ENCODE measurements around the gene MMD2.

DNA sequence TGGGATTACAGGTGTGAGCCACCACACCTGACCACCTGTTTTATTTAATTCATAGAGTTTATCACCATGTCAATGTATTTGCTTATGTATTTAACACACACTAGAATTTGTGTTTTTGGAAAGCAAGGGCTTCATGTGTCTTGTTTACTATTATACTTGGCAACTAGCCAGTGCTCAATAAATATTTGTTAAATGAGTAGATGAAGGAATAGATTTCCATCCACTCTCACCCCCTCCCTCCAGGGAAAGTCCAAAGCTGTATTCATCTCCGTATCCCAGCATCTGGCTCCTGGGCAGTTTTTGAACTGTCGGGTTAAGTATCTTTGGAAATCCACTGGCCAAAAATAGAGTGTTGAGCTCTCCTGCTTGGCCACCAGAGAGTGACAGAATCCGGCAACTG lies 70.8 kb downstream of the MMD2 start:
- TF ChIP-seq, protein P1, sequence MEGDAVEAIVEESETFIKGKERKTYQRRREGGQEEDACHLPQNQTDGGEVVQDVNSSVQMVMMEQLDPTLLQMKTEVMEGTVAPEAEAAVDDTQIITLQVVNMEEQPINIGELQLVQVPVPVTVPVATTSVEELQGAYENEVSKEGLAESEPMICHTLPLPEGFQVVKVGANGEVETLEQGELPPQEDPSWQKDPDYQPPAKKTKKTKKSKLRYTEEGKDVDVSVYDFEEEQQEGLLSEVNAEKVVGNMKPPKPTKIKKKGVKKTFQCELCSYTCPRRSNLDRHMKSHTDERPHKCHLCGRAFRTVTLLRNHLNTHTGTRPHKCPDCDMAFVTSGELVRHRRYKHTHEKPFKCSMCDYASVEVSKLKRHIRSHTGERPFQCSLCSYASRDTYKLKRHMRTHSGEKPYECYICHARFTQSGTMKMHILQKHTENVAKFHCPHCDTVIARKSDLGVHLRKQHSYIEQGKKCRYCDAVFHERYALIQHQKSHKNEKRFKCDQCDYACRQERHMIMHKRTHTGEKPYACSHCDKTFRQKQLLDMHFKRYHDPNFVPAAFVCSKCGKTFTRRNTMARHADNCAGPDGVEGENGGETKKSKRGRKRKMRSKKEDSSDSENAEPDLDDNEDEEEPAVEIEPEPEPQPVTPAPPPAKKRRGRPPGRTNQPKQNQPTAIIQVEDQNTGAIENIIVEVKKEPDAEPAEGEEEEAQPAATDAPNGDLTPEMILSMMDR (conservative IDR thresholded peaks at IDR 0.05 in 1 of 2, IDR thresholded peaks at IDR 0.05 in 1 of 2; ENCODE audit: low read depth in 1 of 2, low read length in 2 of 2) = no peak
- TF ChIP-seq EZH2 (IDR thresholded peaks at IDR 0.05; ENCODE audit: low read length, missing control alignments) = no peak

Data from fibroblast of lung (primary cell).